ENCODE data around the gene HOXB5.

The HOXB5 gene

GRCh38 chr17:48627623-48628521 lies 34.3 kb upstream of the HOXB5 start:
- TF ChIP-seq CTCF (conservative IDR thresholded peaks at IDR 0.05; ENCODE audit: low read depth, low read length), result no peak
- no peak overlapping the region for H3K4me3 ChIP-seq (ENCODE audit: low read depth, low read length)
- no peak for DNase-seq (ENCODE audit: low read depth)

GRCh38 chr17:48627118-48627597 lies 33.6 kb upstream of the HOXB5 start:
- no peak for TF ChIP-seq CTCF (conservative IDR thresholded peaks at IDR 0.05; ENCODE audit: low read depth, low read length)
- no peak overlapping the region for H3K4me3 ChIP-seq (ENCODE audit: low read depth, low read length)
- no peak for DNase-seq (ENCODE audit: low read depth)

DNA sequence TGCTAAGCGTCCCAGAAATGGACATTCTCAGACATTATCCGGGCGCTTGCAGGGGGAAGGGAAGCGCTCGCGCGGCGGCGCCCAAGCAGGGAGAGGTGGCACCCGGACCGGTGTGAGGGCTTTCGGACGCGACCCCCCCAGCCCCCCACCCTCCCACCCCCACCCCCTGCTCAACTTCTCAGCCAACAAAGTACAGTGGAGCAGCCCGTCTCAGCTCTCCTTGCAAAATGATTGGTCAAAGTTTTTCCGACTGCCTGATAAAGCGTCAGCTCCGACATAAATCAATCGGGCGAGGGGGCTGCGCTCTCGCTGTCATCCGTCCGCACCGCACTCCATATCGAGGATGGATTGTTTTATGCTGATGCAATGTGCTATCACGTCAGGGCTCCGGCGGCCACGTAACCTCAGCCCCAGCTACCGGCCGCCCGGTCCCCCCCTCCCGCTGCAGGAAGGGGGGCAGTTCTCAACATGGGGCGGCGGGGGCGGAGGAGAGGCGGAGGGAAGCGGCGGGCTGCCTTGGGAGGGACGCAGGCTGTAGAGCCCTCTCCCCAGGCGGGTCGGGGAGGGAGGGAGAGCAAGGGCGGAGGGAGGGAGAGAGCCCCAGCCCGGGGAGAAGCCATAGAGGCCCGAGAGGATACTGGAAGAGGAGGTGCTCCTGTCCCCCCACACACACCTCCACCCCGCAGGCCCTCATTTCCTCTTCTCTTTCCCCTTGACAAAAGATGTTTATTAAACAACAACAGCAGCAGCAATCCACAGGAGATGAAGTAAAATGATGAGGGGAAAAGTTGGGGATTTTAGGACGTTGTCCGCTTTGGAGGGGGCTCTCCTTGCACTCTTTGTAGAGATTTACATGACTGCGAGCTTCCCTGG lies 32.9 kb upstream of the HOXB5 start, which contains the start of gene HOXB9:
TSS of gene HOXB9 (minus strand) at position 114 of the 873 bp plus-strand sequence. CDS start at position 25, 89 bp downstream.
- no peak for TF ChIP-seq CTCF (conservative IDR thresholded peaks at IDR 0.05; ENCODE audit: low read depth, low read length)
- DNase-seq (ENCODE audit: low read depth), result no peak
- no peak within 1 kb of the TSS for H3K4me3 ChIP-seq (ENCODE audit: low read depth, low read length)

DNA sequence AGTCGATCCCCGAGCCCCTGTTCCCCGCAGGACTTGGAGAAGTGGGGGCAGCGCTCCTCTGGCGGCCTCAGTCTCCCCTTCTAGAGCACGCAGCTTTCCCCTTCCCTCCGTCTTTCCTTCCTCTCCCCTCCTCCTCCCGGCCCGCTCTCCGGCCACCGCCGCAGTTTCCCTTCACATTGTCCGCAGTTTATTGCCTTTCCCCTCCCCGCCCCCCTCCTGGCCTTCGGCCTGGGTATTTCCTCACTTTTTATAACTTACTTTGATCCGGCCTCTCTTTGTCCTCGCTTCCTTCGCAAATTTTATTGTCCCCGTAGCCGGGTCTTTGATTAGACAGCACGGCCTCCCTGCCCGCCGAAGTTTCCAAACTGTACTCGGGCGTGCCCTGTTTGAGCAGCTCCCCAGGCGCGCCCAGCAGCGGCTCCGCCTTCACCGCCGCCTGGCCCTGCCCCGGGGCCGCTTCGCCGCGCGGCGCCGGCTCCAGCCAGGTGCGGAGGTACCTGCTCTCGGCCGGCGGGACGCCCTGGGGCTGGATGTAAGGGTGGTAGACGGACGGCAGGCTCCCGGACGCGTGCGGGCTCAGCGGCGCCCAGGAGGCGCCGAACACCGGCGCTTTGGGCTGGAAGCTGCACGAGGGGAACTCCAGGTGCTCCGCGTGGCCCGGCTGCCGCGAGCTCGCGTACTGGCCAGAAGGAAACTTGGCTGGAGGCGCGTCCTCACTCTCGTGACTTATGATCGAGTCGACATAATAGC lies 32.1 kb upstream of the HOXB5 start:
- TF ChIP-seq CTCF (conservative IDR thresholded peaks at IDR 0.05; ENCODE audit: low read depth, low read length), result no peak
- DNase-seq (ENCODE audit: low read depth), result no peak
- H3K4me3 ChIP-seq (ENCODE audit: low read depth, low read length), result no peak overlapping the region

GRCh38 chr17:48624544-48625494 lies 31.2 kb upstream of the HOXB5 start:
- no peak for TF ChIP-seq CTCF (conservative IDR thresholded peaks at IDR 0.05; ENCODE audit: low read depth, low read length)
- no peak for DNase-seq (ENCODE audit: low read depth)
- no peak overlapping the region for H3K4me3 ChIP-seq (ENCODE audit: low read depth, low read length)

Measured in choroid plexus epithelial cell (primary cell).